ENCODE results near the gene RNU5D-1.
"Not testable (repeated sequence)": the region's sequence is repeated elsewhere in the genome, so short reads cannot be mapped to it uniquely, and the experiment has no call there.

Gene RNU5D-1

GRCh38 chr1:44724955-44725698 is 5.8 kb downstream of the RNU5D-1 start:
- no peak for DNase-seq

GRCh38 chr1:44724296-44724954 is 6.5 kb downstream of the RNU5D-1 start:
- DNase-seq = no peak

GRCh38 chr1:44723496-44724295 is 7.3 kb downstream of the RNU5D-1 start:
- no peak for DNase-seq

GRCh38 chr1:44723064-44723463 is 7.9 kb downstream of the RNU5D-1 start:
- DNase-seq = no peak

GRCh38 chr1:44721485-44722361 is 9.2 kb downstream of the RNU5D-1 start:
- peak; percentile 36 for DNase-seq

GRCh38 chr1:44720281-44720680 is 10.7 kb downstream of the RNU5D-1 start:
- no peak for DNase-seq

GRCh38 chr1:44719318-44719717 is 11.7 kb downstream of the RNU5D-1 start:
- no peak for DNase-seq

GRCh38 chr1:44718091-44718490 is 12.9 kb downstream of the RNU5D-1 start:
- DNase-seq = no peak

- DNase-seq = no peak
Measured at GRCh38 chr1:44717653-44718052, 13.3 kb downstream of the RNU5D-1 start.

- no peak for DNase-seq
Measured at GRCh38 chr1:44717156-44717555, 13.8 kb downstream of the RNU5D-1 start.

GRCh38 chr1:44714944-44715571 is 15.9 kb downstream of the RNU5D-1 start:
- DNase-seq = peak; percentile 68

- no peak for DNase-seq
Measured at GRCh38 chr1:44714532-44714931, 16.4 kb downstream of the RNU5D-1 start.

- DNase-seq = no peak
Measured at GRCh38 chr1:44713321-44713781, 17.6 kb downstream of the RNU5D-1 start.

- no peak for DNase-seq
Measured at GRCh38 chr1:44707959-44708831, 22.8 kb downstream of the RNU5D-1 start.

- DNase-seq = no peak
Measured at GRCh38 chr1:44707112-44707881, 23.7 kb downstream of the RNU5D-1 start.

- DNase-seq = no peak
Measured at GRCh38 chr1:44705938-44706337, 25.0 kb downstream of the RNU5D-1 start.

- no peak for DNase-seq
Measured at GRCh38 chr1:44705470-44705869, 25.5 kb downstream of the RNU5D-1 start.

- DNase-seq = no peak
Measured at GRCh38 chr1:44701141-44701573, 29.8 kb downstream of the RNU5D-1 start.

GRCh38 chr1:44700573-44700972 is 30.4 kb downstream of the RNU5D-1 start:
- no peak for DNase-seq

- DNase-seq = not testable (repeated sequence)
Measured at GRCh38 chr1:44699375-44699774, 31.6 kb downstream of the RNU5D-1 start.

All from NCI-H1092 (cell line).